Measurements from ENCODE around the gene NEURL3. TPM values are rescaled to one million over a fixed set of nuclear protein-coding genes. Genes with fewer than 3 reads are reported as not detected.
"Not testable (repeated sequence)": the region's sequence is repeated elsewhere in the genome, so short reads cannot be mapped to it uniquely, and the experiment has no call there.

Gene NEURL3
- total and polyA plus RNA-seq, 2 donors (not counting 1 experiment from before 2014, with no cell fraction given) = not detected

DNA sequence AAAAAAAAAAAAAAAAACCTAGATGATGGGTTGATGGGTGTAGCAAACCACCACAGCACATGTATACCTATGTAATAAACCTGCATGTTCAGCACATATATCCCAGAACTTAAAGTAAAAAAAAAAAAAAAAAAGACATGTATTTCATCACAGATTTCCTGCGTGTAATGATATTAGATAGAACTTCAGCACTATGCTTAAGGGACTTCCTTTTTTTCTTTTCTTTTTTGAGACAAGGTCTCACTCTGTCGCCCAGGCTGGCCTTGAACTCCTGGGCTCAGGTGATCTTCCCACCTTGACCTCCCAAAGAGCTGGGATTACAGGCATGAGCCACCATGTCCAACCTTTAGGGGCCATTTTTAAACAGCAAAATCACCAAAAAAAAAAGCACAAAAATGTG is 42.0 kb downstream of the NEURL3 start:
- H4K20me1 ChIP-seq (ENCODE audit: control insufficient read depth, insufficient read depth, low read length, poor library complexity, severe bottlenecking) = no peaks in the 10 kb centered on the region
- no peak for TF ChIP-seq EZH2 (IDR thresholded peaks at IDR 0.05; ENCODE audit: borderline replicate concordance, insufficient read depth, low read depth, low read length, poor library complexity, severe bottlenecking)
- TF ChIP-seq, protein P1, sequence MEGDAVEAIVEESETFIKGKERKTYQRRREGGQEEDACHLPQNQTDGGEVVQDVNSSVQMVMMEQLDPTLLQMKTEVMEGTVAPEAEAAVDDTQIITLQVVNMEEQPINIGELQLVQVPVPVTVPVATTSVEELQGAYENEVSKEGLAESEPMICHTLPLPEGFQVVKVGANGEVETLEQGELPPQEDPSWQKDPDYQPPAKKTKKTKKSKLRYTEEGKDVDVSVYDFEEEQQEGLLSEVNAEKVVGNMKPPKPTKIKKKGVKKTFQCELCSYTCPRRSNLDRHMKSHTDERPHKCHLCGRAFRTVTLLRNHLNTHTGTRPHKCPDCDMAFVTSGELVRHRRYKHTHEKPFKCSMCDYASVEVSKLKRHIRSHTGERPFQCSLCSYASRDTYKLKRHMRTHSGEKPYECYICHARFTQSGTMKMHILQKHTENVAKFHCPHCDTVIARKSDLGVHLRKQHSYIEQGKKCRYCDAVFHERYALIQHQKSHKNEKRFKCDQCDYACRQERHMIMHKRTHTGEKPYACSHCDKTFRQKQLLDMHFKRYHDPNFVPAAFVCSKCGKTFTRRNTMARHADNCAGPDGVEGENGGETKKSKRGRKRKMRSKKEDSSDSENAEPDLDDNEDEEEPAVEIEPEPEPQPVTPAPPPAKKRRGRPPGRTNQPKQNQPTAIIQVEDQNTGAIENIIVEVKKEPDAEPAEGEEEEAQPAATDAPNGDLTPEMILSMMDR (IDR thresholded peaks at IDR 0.05) = no peak
- DNase-seq (no peak), ATAC-seq (ENCODE audit: low read depth) (no peak)
- H2AFZ ChIP-seq (ENCODE audit: insufficient read depth, low read depth, low read length, poor library complexity, severe bottlenecking) = no peak overlapping the region
- no peaks in the 10 kb centered on the region for H3K79me2 ChIP-seq (ENCODE audit: control insufficient read depth, insufficient read depth, low read length)
- Mint-ChIP-seq H3K27me3 (no peaks in the 10 kb centered on the region), H3K4me1 (no peaks in the 10 kb centered on the region), H3K9me3 (ENCODE audit: insufficient read depth) (no peaks in the 10 kb centered on the region), H3K4me3 (no peak overlapping the region), H3K27ac (no peak overlapping the region)
- H3K36me3 ChIP-seq (replicated peaks in 1 of 2; ENCODE audit: control extremely low read depth in 1 of 2, control insufficient read depth in 1 of 2, extremely low read depth in 1 of 2, insufficient read depth in 2 of 2, low read length in 1 of 2) = no peaks in the 10 kb centered on the region
- H3K9me3 ChIP-seq (ENCODE audit: control extremely low read depth in 1 of 3, control insufficient read depth in 2 of 3, insufficient read depth in 1 of 3, low read length in 2 of 3) = peaks cover 0 to 3% (median 1%) of the 10 kb centered on the region in 3 donors
- 40% methylated on average over 1 of the region's 2 CpGs for WGBS (ENCODE audit: insufficient coverage)
- no peak overlapping the region for H3K4me3 ChIP-seq (ENCODE audit: control extremely low read depth in 1 of 5, extremely low read depth in 1 of 5, insufficient read depth in 1 of 5, low read depth in 2 of 5, low read length in 4 of 5)
- H3K27me3 ChIP-seq (replicated peaks in 1 of 4; ENCODE audit: control extremely low read depth in 1 of 4, control insufficient read depth in 3 of 4, insufficient read depth in 4 of 4, low read length in 3 of 4) = no peaks in the 10 kb centered on the region
- no peak overlapping the region for H3K9ac ChIP-seq (ENCODE audit: low read length)
- ChIA-PET CTCF (no interaction called here), POLR2A (no interaction called here)
- no peaks in the 10 kb centered on the region for H3K4me1 ChIP-seq (ENCODE audit: control insufficient read depth in 2 of 2, insufficient read depth in 2 of 2, low read length in 2 of 2)
- intact Hi-C loops (cut with micrococcal nuclease) = no loop called here
- H3K4me2 ChIP-seq (replicated peaks; ENCODE audit: low read depth, low read length, poor library complexity, severe bottlenecking) = no peak overlapping the region
- H3K27ac ChIP-seq (ENCODE audit: low read length in 2 of 2) = no peak overlapping the region

- H3K27ac Mint-ChIP-seq; H3K4me2 ChIP-seq (replicated peaks; ENCODE audit: low read depth, low read length, poor library complexity, severe bottlenecking); H3K9ac ChIP-seq (ENCODE audit: low read length); H3K27ac ChIP-seq (ENCODE audit: low read length in 2 of 2); DNase-seq; H3K36me3 ChIP-seq (replicated peaks in 1 of 2; ENCODE audit: control extremely low read depth in 1 of 2, control insufficient read depth in 1 of 2, extremely low read depth in 1 of 2, insufficient read depth in 2 of 2, low read length in 1 of 2); H3K79me2 ChIP-seq (ENCODE audit: control insufficient read depth, insufficient read depth, low read length); intact Hi-C loops (cut with micrococcal nuclease); H3K27me3 Mint-ChIP-seq; H3K4me3 ChIP-seq (ENCODE audit: control extremely low read depth in 1 of 5, extremely low read depth in 1 of 5, insufficient read depth in 1 of 5, low read depth in 2 of 5, low read length in 4 of 5); H3K4me1 Mint-ChIP-seq; H3K9me3 Mint-ChIP-seq (ENCODE audit: insufficient read depth); H3K4me1 ChIP-seq (ENCODE audit: control insufficient read depth in 2 of 2, insufficient read depth in 2 of 2, low read length in 2 of 2); CTCF ChIA-PET; POLR2A ChIA-PET; H3K9me3 ChIP-seq (ENCODE audit: control extremely low read depth in 1 of 3, control insufficient read depth in 2 of 3, insufficient read depth in 1 of 3, low read length in 2 of 3); H3K27me3 ChIP-seq (replicated peaks in 1 of 4; ENCODE audit: control extremely low read depth in 1 of 4, control insufficient read depth in 3 of 4, insufficient read depth in 4 of 4, low read length in 3 of 4); H4K20me1 ChIP-seq (ENCODE audit: control insufficient read depth, insufficient read depth, low read length, poor library complexity, severe bottlenecking); ATAC-seq (ENCODE audit: low read depth); H3K4me3 Mint-ChIP-seq; H2AFZ ChIP-seq (ENCODE audit: insufficient read depth, low read depth, low read length, poor library complexity, severe bottlenecking): not testable (repeated sequence)
- WGBS (ENCODE audit: insufficient coverage) = no CpG with 5 or more reads among the region's 30 CpGs
Measured at GRCh38 chr2:96461616-96462015, 43.5 kb downstream of the NEURL3 start.

All from B cell (primary cell).